Measurements from ENCODE around the gene CDH15.

Gene CDH15

GRCh38 chr16:89221604-89222003 lies 50.1 kb downstream of the CDH15 start:
- H4K20me1 ChIP-seq (ENCODE audit: control insufficient read depth, insufficient read depth, low read depth, low read length), result no peaks in the 10 kb centered on the region
- peaks cover 4% of the 10 kb centered on the region for H3F3A ChIP-seq (ENCODE audit: control insufficient read depth, insufficient read depth)
- H3K4me2 ChIP-seq (ENCODE audit: low read length), result no peak overlapping the region
- H3K36me3 ChIP-seq (ENCODE audit: control insufficient read depth, low read length), result peaks cover 10% of the 10 kb centered on the region
- TF ChIP-seq, protein P1, sequence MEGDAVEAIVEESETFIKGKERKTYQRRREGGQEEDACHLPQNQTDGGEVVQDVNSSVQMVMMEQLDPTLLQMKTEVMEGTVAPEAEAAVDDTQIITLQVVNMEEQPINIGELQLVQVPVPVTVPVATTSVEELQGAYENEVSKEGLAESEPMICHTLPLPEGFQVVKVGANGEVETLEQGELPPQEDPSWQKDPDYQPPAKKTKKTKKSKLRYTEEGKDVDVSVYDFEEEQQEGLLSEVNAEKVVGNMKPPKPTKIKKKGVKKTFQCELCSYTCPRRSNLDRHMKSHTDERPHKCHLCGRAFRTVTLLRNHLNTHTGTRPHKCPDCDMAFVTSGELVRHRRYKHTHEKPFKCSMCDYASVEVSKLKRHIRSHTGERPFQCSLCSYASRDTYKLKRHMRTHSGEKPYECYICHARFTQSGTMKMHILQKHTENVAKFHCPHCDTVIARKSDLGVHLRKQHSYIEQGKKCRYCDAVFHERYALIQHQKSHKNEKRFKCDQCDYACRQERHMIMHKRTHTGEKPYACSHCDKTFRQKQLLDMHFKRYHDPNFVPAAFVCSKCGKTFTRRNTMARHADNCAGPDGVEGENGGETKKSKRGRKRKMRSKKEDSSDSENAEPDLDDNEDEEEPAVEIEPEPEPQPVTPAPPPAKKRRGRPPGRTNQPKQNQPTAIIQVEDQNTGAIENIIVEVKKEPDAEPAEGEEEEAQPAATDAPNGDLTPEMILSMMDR (IDR thresholded peaks at IDR 0.05; ENCODE audit: low read depth, low read length, poor library complexity, severe bottlenecking), result no peak
- TF ChIP-seq EZH2phosphoT487 (IDR thresholded peaks at IDR 0.05; ENCODE audit: borderline replicate concordance, low read length), result no peak
- no peak overlapping the region for H3K4me3 ChIP-seq (ENCODE audit: low read length)
- H3K9me3 ChIP-seq (ENCODE audit: control insufficient read depth, insufficient read depth, low read length), result no peaks in the 10 kb centered on the region
- H3K9me2 ChIP-seq (replicated peaks; ENCODE audit: control insufficient read depth, low read length), result no peaks in the 10 kb centered on the region
- no peaks in the 10 kb centered on the region for H3K27me3 ChIP-seq (ENCODE audit: control insufficient read depth, low read length)
- H3K27ac ChIP-seq (ENCODE audit: low read depth, low read length), result no peak overlapping the region
- peaks cover 4% of the 10 kb centered on the region for H3K4me1 ChIP-seq (ENCODE audit: control insufficient read depth, low read length)
- peaks cover 5% of the 10 kb centered on the region for H3K79me2 ChIP-seq (ENCODE audit: control insufficient read depth, low read length)

GRCh38 chr16:89222931-89223330 lies 51.4 kb downstream of the CDH15 start:
- TF ChIP-seq EZH2phosphoT487 (IDR thresholded peaks at IDR 0.05; ENCODE audit: borderline replicate concordance, low read length), result no peak
- TF ChIP-seq, protein P1 (IDR thresholded peaks at IDR 0.05; ENCODE audit: low read depth, low read length, poor library complexity, severe bottlenecking), result no peak
- H3K36me3 ChIP-seq (ENCODE audit: control insufficient read depth, low read length), result peaks cover 23% of the 10 kb centered on the region

GRCh38 chr16:89224665-89225064 lies 53.1 kb downstream of the CDH15 start:
- Histone ChIP-seq H3K9me3 (ENCODE audit: control insufficient read depth, insufficient read depth, low read length) (no peaks in the 10 kb centered on the region; the same call in 1 of the 2 replicates), H4K20me1 (ENCODE audit: control insufficient read depth, insufficient read depth, low read depth, low read length) (no peaks in the 10 kb centered on the region), H3K79me2 (ENCODE audit: control insufficient read depth, low read length) (no peaks in the 10 kb centered on the region), H3K4me2 (ENCODE audit: low read length) (no peak overlapping the region), H3K9me2 (replicated peaks; ENCODE audit: control insufficient read depth, low read length) (no peaks in the 10 kb centered on the region), H3F3A (ENCODE audit: control insufficient read depth, insufficient read depth) (no peaks in the 10 kb centered on the region), H3K27ac (ENCODE audit: low read depth, low read length) (no peak overlapping the region), H3K36me3 (ENCODE audit: control insufficient read depth, low read length) (peaks cover 32% of the 10 kb centered on the region), H3K4me3 (ENCODE audit: low read length) (no peak overlapping the region), H3K4me1 (ENCODE audit: control insufficient read depth, low read length) (no peaks in the 10 kb centered on the region), H3K27me3 (ENCODE audit: control insufficient read depth, low read length) (no peaks in the 10 kb centered on the region)
- TF ChIP-seq, protein P1 (IDR thresholded peaks at IDR 0.05; ENCODE audit: low read depth, low read length, poor library complexity, severe bottlenecking), result no peak
- TF ChIP-seq EZH2phosphoT487 (IDR thresholded peaks at IDR 0.05; ENCODE audit: borderline replicate concordance, low read length), result no peak

More at GRCh38 chr16:89222931-89223330, 51.4 kb downstream of the CDH15 start:
- no peaks in the 10 kb centered on the region for H3K79me2 ChIP-seq (ENCODE audit: control insufficient read depth, low read length)
- H3F3A ChIP-seq (ENCODE audit: control insufficient read depth, insufficient read depth), result no peaks in the 10 kb centered on the region
- no peak overlapping the region for H3K27ac ChIP-seq (ENCODE audit: low read depth, low read length)
- no peaks in the 10 kb centered on the region; the same call in 1 of the 2 replicates for H3K4me1 ChIP-seq (ENCODE audit: control insufficient read depth, low read length)
- H4K20me1 ChIP-seq (ENCODE audit: control insufficient read depth, insufficient read depth, low read depth, low read length), result no peaks in the 10 kb centered on the region
- H3K4me2 ChIP-seq (ENCODE audit: low read length), result no peak overlapping the region
- H3K4me3 ChIP-seq (ENCODE audit: low read length), result no peak overlapping the region
- H3K27me3 ChIP-seq (ENCODE audit: control insufficient read depth, low read length), result no peaks in the 10 kb centered on the region
- H3K9me2 ChIP-seq (replicated peaks; ENCODE audit: control insufficient read depth, low read length), result no peaks in the 10 kb centered on the region
- H3K9me3 ChIP-seq (ENCODE audit: control insufficient read depth, insufficient read depth, low read length), result no peaks in the 10 kb centered on the region; the same call in 1 of the 2 replicates
